CD14-positive monocyte (primary cell): Measurements from ENCODE around the gene GIGYF1. TPM values are rescaled to one million over a fixed set of nuclear protein-coding genes. Genes with fewer than 3 reads are reported as not detected.

Experiments used
- DNase-seq, 3 donors: peaks; one replicate each; pipeline ENCODE4 v3.0.0-alpha.2; 2011 to 2022
- H2AFZ ChIP-seq: 2 replicates; pipeline ENCODE4 v1.6.0; 2012; ENCODE audit warnings: mild to moderate bottlenecking, low read depth, low read length, inconsistent platforms; ENCODE audit not compliant: insufficient read depth, poor library complexity, severe bottlenecking
- H3K27ac ChIP-seq, 2 donors: 1 replicate in 1 of 2; 2 replicates in 1 of 2; pipeline ENCODE4 v1.5.1; 2012 to 2013; ENCODE audit warnings: low read length in 2 of 2, control low read depth in 1 of 2, inconsistent platforms in 1 of 2, low read depth in 1 of 2, mild to moderate bottlenecking in 1 of 2
- H3K27me3 ChIP-seq, 2 donors: one replicate each; pipeline versions ENCODE4 v1.6.0 to v1.6.1; 2011 to 2013; ENCODE audit warnings: low read length in 2 of 2; ENCODE audit not compliant: control insufficient read depth in 2 of 2, insufficient read depth in 2 of 2
- H3K36me3 ChIP-seq, 2 donors: replicated peaks in 1 of 2; 1 replicate in 1 of 2; 2 replicates in 1 of 2; pipeline versions ENCODE4 v1.5.1 to v1.6.1; 2012 to 2013; ENCODE audit warnings: low read length in 2 of 2, control low read depth in 1 of 2, inconsistent platforms in 1 of 2, mild to moderate bottlenecking in 1 of 2; ENCODE audit not compliant: insufficient read depth in 2 of 2, control insufficient read depth in 1 of 2
- H3K4me1 ChIP-seq, 2 donors: 1 replicate in 1 of 2; 2 replicates in 1 of 2; pipeline versions ENCODE4 v1.5.1 to v1.6.1; 2012 to 2013; ENCODE audit warnings: low read length in 2 of 2, control low read depth in 1 of 2, inconsistent platforms in 1 of 2, mild to moderate bottlenecking in 1 of 2, moderate library complexity in 1 of 2; ENCODE audit not compliant: insufficient read depth in 2 of 2, control insufficient read depth in 1 of 2
- H3K4me2 ChIP-seq: replicated peaks from 2 replicates; pipeline ENCODE3; 2012; ENCODE audit warnings: low read length, moderate library complexity, mild to moderate bottlenecking; ENCODE audit not compliant: poor library complexity, severe bottlenecking; ENCODE audit errors: extremely low read depth
- H3K4me3 ChIP-seq, 3 experiments: fragments of 200-600 bp in 1 of 3; sonication (generic) in 1 of 3; replicated peaks in 1 of 3; 1 replicate in 2 of 3; 2 replicates in 1 of 3; pipeline ENCODE4 v1.5.1; 2011 to 2013; ENCODE audit warnings: low read length in 3 of 3, mild to moderate bottlenecking in 3 of 3, control low read depth in 2 of 3, low read depth in 2 of 3, inconsistent platforms in 1 of 3, moderate library complexity in 1 of 3
- H3K79me2 ChIP-seq: 2 replicates; pipeline ENCODE4 v1.6.0; 2012; ENCODE audit warnings: mild to moderate bottlenecking, control low read depth, inconsistent platforms, low read length, moderate library complexity; ENCODE audit not compliant: insufficient read depth
- H3K9ac ChIP-seq: 2 replicates; pipeline ENCODE4 v1.6.0; 2017; ENCODE audit warnings: low read length, mild to moderate bottlenecking; ENCODE audit not compliant: insufficient read depth, poor library complexity, severe bottlenecking
- H3K9me3 ChIP-seq, 2 donors: replicated peaks in 1 of 2; 1 replicate in 1 of 2; 2 replicates in 1 of 2; pipeline versions ENCODE4 v1.5.1 to v1.6.1; 2012 to 2013; ENCODE audit warnings: low read length in 2 of 2, control low read depth in 1 of 2; ENCODE audit not compliant: control insufficient read depth in 1 of 2, insufficient read depth in 1 of 2
- H4K20me1 ChIP-seq: 2 replicates; pipeline ENCODE4 v1.6.0; 2012; ENCODE audit warnings: mild to moderate bottlenecking, low read length, control low read depth, moderate library complexity; ENCODE audit not compliant: insufficient read depth
- H3K27ac Mint-ChIP-seq, 7 donors: one replicate each; pipeline ENCODE4 v1.8.0; 2020; ENCODE audit warnings: mild to moderate bottlenecking in 7 of 7, mixed read lengths in 7 of 7, moderate library complexity in 6 of 7, inconsistent platforms in 2 of 7
- H3K27me3 Mint-ChIP-seq, 3 donors: one replicate each; pipeline ENCODE4 v1.8.0; 2021 to 2022; ENCODE audit warnings: low read depth in 3 of 3, mild to moderate bottlenecking in 3 of 3, mixed read lengths in 3 of 3, moderate library complexity in 3 of 3, inconsistent platforms in 1 of 3
- H3K36me3 Mint-ChIP-seq, 2 donors: one replicate each; pipeline ENCODE4 v1.8.0; 2020; ENCODE audit warnings: mixed read lengths in 2 of 2, inconsistent platforms in 1 of 2, mild to moderate bottlenecking in 1 of 2
- H3K4me1 Mint-ChIP-seq: one replicate; pipeline ENCODE4 v1.8.0; 2020; ENCODE audit warnings: mild to moderate bottlenecking, mixed read lengths
- H3K4me3 Mint-ChIP-seq, 2 donors: one replicate each; pipeline ENCODE4 v1.8.0; 2020; ENCODE audit warnings: mild to moderate bottlenecking in 2 of 2, mixed read lengths in 2 of 2, moderate library complexity in 1 of 2
- H3K9me3 Mint-ChIP-seq, 7 donors: one replicate each; pipeline ENCODE4 v1.8.0; 2020 to 2022; ENCODE audit warnings: mixed read lengths in 7 of 7, mild to moderate bottlenecking in 6 of 7, moderate library complexity in 6 of 7, inconsistent platforms in 2 of 7
- WGBS: methylation state at CpG from one replicate; pipeline ENCODE4 v1.1.5; 2013; ENCODE audit warnings: missing lambda C conversion rate; ENCODE audit not compliant: insufficient coverage; 5-methylcytosine and 5-hydroxymethylcytosine counted together
- intact Hi-C, 2 donors: fragments of 100-400 bp; cut with micrococcal nuclease; formaldehyde crosslinking; loops; one replicate each; pipeline versions ENCODE4 v1.15.0 to v1.15.1; 2023
- polyA plus RNA-seq, 3 donors: library from polyadenylated mRNA; depleted of rRNA in 1 of 3; unstranded in 2 of 3; stranded (reverse) in 1 of 3; fragments of 300-500 nt in 2 of 3; fragments of >200 nt in 1 of 3; fragmentation: Illumina TruSeq in 2 of 3; gene quantifications; 1 replicate in 2 of 3; 2 replicates in 1 of 3; pipeline ENCODE4 v1.2.3, GENCODE V29; 2012 to 2021
- TF ChIP-seq, protein P1 (sequence below): fragments of 200-600 bp; IDR thresholded peaks from one replicate; pipeline ENCODE4 v1.8.0; 2022; ENCODE audit warnings: antibody characterized with exemption, mild to moderate bottlenecking

Gene GIGYF1
- polyA plus RNA-seq, 3 donors, result 0.30 to 30.6 (median 0.34) TPM

- H3K4me1 Mint-ChIP-seq, result peaks cover 4% of the 10 kb centered on the region
- DNase-seq, result no peak
- TF ChIP-seq, protein P1, sequence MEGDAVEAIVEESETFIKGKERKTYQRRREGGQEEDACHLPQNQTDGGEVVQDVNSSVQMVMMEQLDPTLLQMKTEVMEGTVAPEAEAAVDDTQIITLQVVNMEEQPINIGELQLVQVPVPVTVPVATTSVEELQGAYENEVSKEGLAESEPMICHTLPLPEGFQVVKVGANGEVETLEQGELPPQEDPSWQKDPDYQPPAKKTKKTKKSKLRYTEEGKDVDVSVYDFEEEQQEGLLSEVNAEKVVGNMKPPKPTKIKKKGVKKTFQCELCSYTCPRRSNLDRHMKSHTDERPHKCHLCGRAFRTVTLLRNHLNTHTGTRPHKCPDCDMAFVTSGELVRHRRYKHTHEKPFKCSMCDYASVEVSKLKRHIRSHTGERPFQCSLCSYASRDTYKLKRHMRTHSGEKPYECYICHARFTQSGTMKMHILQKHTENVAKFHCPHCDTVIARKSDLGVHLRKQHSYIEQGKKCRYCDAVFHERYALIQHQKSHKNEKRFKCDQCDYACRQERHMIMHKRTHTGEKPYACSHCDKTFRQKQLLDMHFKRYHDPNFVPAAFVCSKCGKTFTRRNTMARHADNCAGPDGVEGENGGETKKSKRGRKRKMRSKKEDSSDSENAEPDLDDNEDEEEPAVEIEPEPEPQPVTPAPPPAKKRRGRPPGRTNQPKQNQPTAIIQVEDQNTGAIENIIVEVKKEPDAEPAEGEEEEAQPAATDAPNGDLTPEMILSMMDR, result no peak
- Histone ChIP-seq H3K79me2 (no peaks in the 10 kb centered on the region), H3K4me1 (peaks cover 0 to 2% of the 10 kb centered on the region in 2 donors), H2AFZ (no peak overlapping the region), H3K9me3 (no peaks in the 10 kb centered on the region), H4K20me1 (no peaks in the 10 kb centered on the region), H3K27me3 (no peaks in the 10 kb centered on the region), H3K27ac (no peak overlapping the region), H3K9ac (no peak overlapping the region), H3K4me3 (no peak overlapping the region), H3K36me3 (no peaks in the 10 kb centered on the region), H3K4me2 (no peak overlapping the region)
- no peak overlapping the region for H3K4me3 Mint-ChIP-seq
- peaks cover 0 to 8% (median 2%) of the 10 kb centered on the region in 7 donors for H3K9me3 Mint-ChIP-seq
- peaks cover 5 to 14% (median 10%) of the 10 kb centered on the region in 3 donors for H3K27me3 Mint-ChIP-seq
- no peaks in the 10 kb centered on the region for H3K36me3 Mint-ChIP-seq
- no peak overlapping the region for H3K27ac Mint-ChIP-seq
- intact Hi-C loops, result no loop called here
- 99% methylated on average over 6 of the region's 6 CpGs for WGBS
Observed at GRCh38 chr7:100739934-100740333, 45.9 kb upstream of the GIGYF1 start.

DNA sequence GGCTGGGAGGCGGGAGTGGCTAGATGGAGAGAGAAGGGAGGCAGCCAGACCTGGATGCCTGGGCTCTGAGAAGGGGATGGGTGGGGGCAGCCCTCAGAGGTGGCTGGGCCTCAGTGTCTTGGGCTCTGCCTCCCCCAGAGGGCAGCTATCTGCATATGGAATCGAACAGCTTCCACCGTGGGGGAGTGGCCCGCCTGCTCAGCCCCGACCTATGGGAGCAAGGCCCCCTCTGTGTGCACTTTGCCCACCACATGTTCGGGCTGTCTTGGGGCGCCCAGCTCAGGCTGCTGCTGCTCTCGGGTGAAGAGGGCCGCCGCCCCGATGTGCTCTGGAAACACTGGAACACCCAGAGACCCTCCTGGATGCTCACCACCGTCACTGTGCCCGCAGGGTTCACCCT lies 42.6 kb upstream of the GIGYF1 start:
- Histone ChIP-seq H2AFZ (no peak overlapping the region), H4K20me1 (no peaks in the 10 kb centered on the region), H3K4me1 (no peaks in the 10 kb centered on the region), H3K36me3 (no peaks in the 10 kb centered on the region), H3K27me3 (no peaks in the 10 kb centered on the region), H3K9me3 (no peaks in the 10 kb centered on the region), H3K4me3 (no peak overlapping the region), H3K27ac (no peak overlapping the region), H3K4me2 (no peak overlapping the region), H3K79me2 (no peaks in the 10 kb centered on the region), H3K9ac (no peak overlapping the region)
- H3K27ac Mint-ChIP-seq, result no peak overlapping the region
- H3K36me3 Mint-ChIP-seq, result no peaks in the 10 kb centered on the region
- TF ChIP-seq, protein P1, result no peak
- H3K27me3 Mint-ChIP-seq, result peaks cover 0 to 10% (median 8%) of the 10 kb centered on the region in 3 donors
- H3K4me1 Mint-ChIP-seq, result no peaks in the 10 kb centered on the region
- intact Hi-C loops, result no loop called here
- 83% methylated on average over 8 of the region's 13 CpGs for WGBS
- H3K4me3 Mint-ChIP-seq, result no peak overlapping the region
- peaks cover 0 to 4% (median 0%) of the 10 kb centered on the region in 7 donors for H3K9me3 Mint-ChIP-seq
- no peak for DNase-seq
